ENCODE results near the gene GABBR2. TPM values are rescaled to one million over a fixed set of nuclear protein-coding genes. Genes with fewer than 3 reads are reported as not detected.

GABBR2 gene
- total RNA-seq, 2 experiments from 2014 or later = not detected

DNA sequence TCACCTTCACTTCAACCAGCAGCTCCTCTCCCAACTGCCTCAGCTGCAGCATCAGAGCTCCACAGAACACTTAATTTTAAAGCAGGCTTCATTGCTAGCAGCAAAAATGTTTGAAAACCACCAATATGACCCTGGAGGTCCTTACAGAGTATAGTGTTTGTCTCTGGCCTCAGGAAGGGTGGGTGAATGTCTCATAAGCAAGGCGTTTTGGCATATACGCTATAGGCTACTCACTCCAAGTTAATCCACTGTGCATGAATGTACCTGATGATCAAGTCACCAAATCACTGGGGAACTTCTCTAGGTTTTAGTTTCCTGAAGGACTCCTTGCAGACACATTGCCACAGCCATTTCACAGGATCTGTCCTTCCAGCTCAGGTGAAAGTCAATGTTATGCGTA lies 125.3 kb downstream of the GABBR2 start:
- ATAC-seq (no peak), DNase-seq (no peak)
- H3K4me1 Mint-ChIP-seq = peaks cover 18% of the 10 kb centered on the region
- no peak overlapping the region for H3K27ac Mint-ChIP-seq
- no peak overlapping the region for H3K4me3 Mint-ChIP-seq
- H3K36me3 Mint-ChIP-seq = peaks cover 2% of the 10 kb centered on the region
- CTCF ChIA-PET = no interaction called here
- peaks cover 70% of the 10 kb centered on the region for H3K27me3 Mint-ChIP-seq
- H3K9me3 Mint-ChIP-seq (ENCODE audit: low read depth) = no peaks in the 10 kb centered on the region

DNA sequence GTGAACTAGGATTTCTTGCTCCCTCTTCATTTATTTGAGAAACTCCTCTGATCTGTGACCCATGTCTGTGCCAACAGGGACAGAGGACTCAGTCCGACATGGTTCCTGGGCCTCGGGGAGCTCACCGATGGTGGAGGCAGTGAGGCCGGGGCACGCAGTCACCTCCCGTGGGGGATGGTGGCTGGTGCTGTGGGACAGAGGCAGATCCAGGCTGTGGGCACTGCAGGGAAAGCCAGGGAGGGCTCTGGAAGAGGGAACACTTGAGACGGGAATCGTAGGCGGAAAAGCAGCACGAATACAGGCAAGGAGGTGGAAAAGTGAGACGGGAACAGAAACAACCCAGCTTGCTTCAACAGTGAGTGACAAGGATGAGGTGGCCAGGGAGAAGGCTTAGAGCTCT lies 127.8 kb downstream of the GABBR2 start:
- H3K4me1 Mint-ChIP-seq = peaks cover 28% of the 10 kb centered on the region
- H3K27ac Mint-ChIP-seq = no peak overlapping the region
- ATAC-seq (no peak), DNase-seq (no peak)
- peaks cover 2% of the 10 kb centered on the region for H3K9me3 Mint-ChIP-seq (ENCODE audit: low read depth)
- H3K4me3 Mint-ChIP-seq = no peak overlapping the region
- peaks cover 2% of the 10 kb centered on the region for H3K36me3 Mint-ChIP-seq
- peaks cover 78% of the 10 kb centered on the region for H3K27me3 Mint-ChIP-seq
- CTCF ChIA-PET = no interaction called here

DNA sequence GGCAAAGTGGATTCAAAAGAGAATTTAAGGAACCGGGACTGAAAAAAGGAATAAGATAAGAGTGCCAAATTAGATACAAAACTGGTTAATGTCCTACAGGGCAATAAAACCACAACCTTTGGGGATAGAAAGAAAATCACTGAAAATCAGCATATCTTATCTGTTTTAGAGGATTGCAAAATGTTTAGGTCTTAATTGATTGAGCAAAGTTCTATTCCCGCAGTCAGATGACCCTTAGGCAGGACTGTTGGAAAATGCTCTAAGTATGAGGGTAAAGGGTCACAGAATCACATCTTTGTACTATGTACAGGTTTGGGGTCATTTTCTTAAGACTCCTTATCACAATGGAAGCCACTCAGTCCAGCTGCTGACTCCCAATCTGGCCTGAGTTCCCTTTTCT lies 129.0 kb downstream of the GABBR2 start:
- Mint-ChIP-seq H3K9me3 (ENCODE audit: low read depth) (peaks cover 2% of the 10 kb centered on the region), H3K36me3 (no peaks in the 10 kb centered on the region), H3K4me3 (no peak overlapping the region), H3K27me3 (peaks cover 84% of the 10 kb centered on the region), H3K4me1 (peaks cover 36% of the 10 kb centered on the region), H3K27ac (no peak overlapping the region)
- CTCF ChIA-PET = no interaction called here
- DNase-seq (no peak), ATAC-seq (no peak)

DNA sequence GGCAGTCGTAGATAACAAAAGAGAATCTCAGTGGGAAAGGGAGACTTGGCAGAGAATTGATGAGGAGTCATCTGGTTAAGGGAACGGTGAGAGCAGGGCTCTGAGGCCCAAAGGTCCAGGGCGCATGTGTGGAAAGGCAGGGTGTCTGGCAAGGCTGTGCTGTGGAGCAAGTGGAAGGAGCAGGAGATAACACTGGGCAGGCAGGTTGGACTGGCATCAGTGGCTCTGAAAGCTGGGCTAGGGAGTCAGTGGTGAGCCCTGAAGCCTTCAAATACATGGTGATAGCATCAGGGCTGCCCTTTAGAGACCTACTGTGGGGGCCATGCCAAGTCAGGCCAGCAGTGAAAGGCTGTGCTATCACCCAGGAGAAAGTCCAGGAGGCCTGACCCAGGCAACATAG lies 131.3 kb downstream of the GABBR2 start:
- Mint-ChIP-seq H3K36me3 (no peaks in the 10 kb centered on the region), H3K27ac (no peak overlapping the region), H3K4me3 (no peak overlapping the region), H3K9me3 (ENCODE audit: low read depth) (peaks cover 2% of the 10 kb centered on the region), H3K4me1 (peaks cover 22% of the 10 kb centered on the region), H3K27me3 (peaks cover 88% of the 10 kb centered on the region)
- DNase-seq (no peak), ATAC-seq (no peak)
- CTCF ChIA-PET = no interaction called here

DNA sequence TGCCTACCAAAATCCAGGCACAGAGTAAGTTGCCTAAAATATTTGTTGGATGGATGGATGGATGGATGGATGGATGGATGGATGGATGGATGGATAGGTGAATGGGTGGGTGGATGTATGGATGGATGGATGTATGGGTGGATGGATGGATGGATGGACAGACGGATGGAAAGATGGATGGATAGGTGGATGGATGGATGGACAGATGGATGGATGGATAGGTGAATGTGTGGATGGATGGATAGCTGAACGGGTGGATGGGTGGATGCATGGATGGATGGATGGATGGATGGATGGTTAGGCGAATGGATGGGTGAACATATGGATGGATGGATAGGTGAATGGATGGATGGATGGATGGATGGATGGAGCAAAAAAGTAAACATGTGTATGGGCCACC lies 131.9 kb downstream of the GABBR2 start:
- Mint-ChIP-seq H3K27ac (no peak overlapping the region), H3K36me3 (no peaks in the 10 kb centered on the region), H3K9me3 (ENCODE audit: low read depth) (peaks cover 2% of the 10 kb centered on the region), H3K4me1 (peaks cover 22% of the 10 kb centered on the region), H3K4me3 (no peak overlapping the region), H3K27me3 (peaks cover 86% of the 10 kb centered on the region)
- CTCF ChIA-PET = no interaction called here
- ATAC-seq (no peak), DNase-seq (no peak)

DNA sequence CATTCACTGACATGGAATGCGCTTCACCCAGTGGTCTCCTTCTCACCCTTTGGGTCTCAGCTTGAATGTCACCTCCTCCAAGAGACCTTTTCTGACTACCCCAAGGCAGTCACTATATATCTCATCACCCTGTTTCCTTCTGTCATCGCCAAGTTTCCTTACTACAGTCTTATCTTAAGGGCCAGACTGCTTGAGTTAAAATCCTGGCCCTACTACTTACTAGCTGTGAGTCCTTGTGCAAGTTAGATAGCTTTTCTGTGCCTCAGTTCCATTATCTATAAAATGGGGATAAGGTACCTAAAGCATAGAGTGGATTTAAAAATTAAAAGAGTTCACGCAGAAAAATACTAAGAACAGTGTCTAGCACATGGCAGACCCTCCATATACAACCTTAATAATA lies 132.4 kb downstream of the GABBR2 start:
- Mint-ChIP-seq H3K4me1 (peaks cover 22% of the 10 kb centered on the region), H3K36me3 (no peaks in the 10 kb centered on the region), H3K27me3 (peaks cover 86% of the 10 kb centered on the region), H3K9me3 (ENCODE audit: low read depth) (peaks cover 2% of the 10 kb centered on the region), H3K27ac (peak overlapping the region; percentile 61), H3K4me3 (peak overlapping the region; percentile 27)
- CTCF ChIA-PET = interaction anchor here (0.8 to 1.1 kb wide), 2 partner anchors 39 to 200 kb away, joined by 3 read pairs; no protein-coding TSS in a partner anchor
- ATAC-seq (peak; percentile 12), DNase-seq (no peak)

DNA sequence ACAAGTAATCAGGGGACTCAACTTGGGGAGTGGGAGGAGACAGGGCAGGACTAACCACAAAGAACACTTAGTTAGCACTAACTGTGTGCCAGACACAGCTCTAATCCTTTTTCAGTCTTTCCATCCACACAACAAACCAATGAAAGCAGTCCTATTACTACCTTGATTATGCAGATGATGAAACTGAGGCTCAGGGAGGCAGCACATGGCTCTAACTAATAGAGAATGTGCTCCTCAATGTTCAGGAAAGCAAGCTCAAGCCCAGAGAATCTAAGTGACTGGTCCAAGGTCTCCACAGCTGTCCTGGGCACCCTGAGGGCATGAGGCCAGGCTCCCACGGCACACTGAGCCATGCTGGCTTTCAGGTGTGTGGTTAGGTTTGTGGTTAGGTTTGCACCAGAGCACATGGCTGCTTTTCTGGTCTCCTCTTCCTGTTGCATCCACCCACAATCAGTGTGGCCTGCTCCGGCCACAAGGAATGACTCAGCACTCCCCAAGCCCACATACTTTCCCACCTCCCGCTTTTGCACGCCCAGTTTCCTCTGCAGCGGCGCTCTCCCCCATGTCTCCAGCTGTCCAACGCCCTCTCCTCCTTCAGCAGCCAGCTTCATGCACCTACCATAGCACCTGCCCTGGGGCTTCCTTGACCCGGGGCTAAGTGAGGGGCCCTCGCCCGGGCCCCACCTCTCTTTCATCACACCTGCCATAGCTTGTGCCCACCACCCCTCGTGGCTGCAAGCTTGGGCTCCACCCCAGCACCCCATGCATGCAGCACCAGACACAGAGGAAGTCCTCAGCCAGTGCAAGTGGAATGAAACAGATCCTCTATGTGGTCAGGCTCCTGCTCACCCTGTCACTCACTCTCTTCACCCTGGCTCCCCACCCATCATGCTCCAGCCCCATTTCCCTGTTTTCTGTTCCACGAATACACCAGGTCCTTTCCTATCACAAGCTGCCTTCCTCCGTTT lies 133.1 kb downstream of the GABBR2 start:
- CTCF ChIA-PET = interaction anchor here (0.8 to 1.1 kb wide), 2 partner anchors 39 to 201 kb away, joined by 3 read pairs; no protein-coding TSS in a partner anchor
- H3K27me3 Mint-ChIP-seq = peaks cover 88% of the 10 kb centered on the region
- peaks cover 22% of the 10 kb centered on the region for H3K4me1 Mint-ChIP-seq
- no peaks in the 10 kb centered on the region for H3K36me3 Mint-ChIP-seq
- peaks cover 2% of the 10 kb centered on the region for H3K9me3 Mint-ChIP-seq (ENCODE audit: low read depth)
- ATAC-seq (peak; percentile 72), DNase-seq (peak; percentile 77)
- H3K4me3 Mint-ChIP-seq = peak overlapping the region; percentile 33
- peak overlapping the region; percentile 61 for H3K27ac Mint-ChIP-seq

DNA sequence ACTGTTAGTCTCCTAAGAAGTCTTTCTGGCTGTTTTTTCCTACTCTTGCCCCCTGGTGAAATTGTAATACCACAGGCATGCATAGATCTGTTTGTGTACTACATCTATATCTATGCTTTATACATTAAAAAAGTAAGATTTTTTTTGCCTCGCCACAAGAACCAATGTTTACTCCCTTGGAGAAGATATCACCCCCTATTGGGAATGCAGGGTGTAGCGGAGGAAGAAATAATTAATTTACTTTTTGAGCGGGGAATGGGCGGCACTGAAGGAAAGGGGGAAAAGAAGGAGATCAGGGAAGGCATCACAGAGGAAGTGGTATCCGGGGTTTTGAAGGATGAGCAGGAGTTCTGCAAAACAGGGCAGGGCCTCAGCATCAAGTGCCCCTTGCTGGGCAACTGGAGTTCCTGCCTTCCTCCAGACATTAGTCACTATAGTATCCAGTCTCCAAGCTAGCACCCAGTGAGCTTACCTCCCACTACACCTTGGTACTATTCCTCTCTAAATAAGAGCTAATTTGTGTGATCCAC lies 134.9 kb downstream of the GABBR2 start:
- CTCF ChIA-PET = no interaction called here
- no peak overlapping the region for H3K27ac Mint-ChIP-seq
- DNase-seq = no peak
- H3K36me3 Mint-ChIP-seq = no peaks in the 10 kb centered on the region
- peaks cover 2% of the 10 kb centered on the region for H3K9me3 Mint-ChIP-seq (ENCODE audit: low read depth)
- H3K27me3 Mint-ChIP-seq = peaks cover 86% of the 10 kb centered on the region
- ATAC-seq = no peak
- peaks cover 22% of the 10 kb centered on the region for H3K4me1 Mint-ChIP-seq
- H3K4me3 Mint-ChIP-seq = no peak overlapping the region

DNA sequence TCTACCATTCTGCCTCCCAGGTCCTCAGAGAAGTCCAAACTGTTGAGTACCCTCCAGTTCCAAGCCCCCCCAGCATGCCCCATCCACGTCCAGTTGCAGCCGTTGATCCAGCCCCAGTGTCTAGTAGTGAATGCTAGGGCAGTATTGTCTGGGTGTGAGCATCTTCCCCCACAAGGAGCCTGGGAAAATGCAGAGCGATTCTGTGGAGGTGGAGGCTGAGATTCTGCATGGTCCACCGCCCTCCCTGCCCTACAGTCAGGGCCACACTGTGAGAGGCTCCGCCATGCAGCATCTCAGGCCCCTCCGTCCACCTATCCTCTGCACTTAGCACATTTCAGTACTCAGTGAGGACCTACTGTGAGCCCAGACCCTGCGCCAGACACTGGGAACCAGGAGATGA lies 135.9 kb downstream of the GABBR2 start:
- ATAC-seq (no peak), DNase-seq (no peak)
- Mint-ChIP-seq H3K27me3 (peaks cover 84% of the 10 kb centered on the region), H3K27ac (no peak overlapping the region), H3K4me1 (peaks cover 22% of the 10 kb centered on the region), H3K36me3 (no peaks in the 10 kb centered on the region), H3K4me3 (no peak overlapping the region), H3K9me3 (ENCODE audit: low read depth) (peaks cover 2% of the 10 kb centered on the region)
- CTCF ChIA-PET = no interaction called here

DNA sequence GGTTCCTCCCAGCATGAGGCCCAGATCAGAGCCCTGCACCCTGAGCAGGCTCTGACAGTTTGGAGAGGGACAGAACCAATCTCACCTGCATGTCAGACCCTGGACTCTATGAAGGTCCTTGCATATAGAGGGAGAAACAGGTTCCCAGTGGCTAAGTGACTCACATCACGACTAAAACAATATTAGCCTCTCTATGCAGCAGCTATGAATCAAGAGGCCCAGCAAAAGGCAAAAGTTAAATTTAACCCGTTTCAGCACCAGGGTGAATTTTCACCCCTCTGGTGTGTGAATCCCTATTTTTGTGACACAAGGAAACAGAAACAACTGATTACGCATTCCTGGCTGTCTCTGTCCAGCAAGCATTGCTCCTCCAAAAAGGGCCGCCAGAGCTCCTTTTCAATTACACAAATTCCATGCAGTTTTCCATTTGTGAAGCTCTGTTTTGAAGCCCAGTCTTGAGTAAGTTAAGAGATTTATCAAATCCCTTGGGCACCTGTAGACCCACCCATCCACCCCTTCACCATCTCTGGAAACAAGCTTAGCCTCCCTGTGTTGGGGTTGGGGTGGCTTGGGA lies 136.6 kb downstream of the GABBR2 start:
- Mint-ChIP-seq H3K4me3 (no peak overlapping the region), H3K9me3 (ENCODE audit: low read depth) (peaks cover 2% of the 10 kb centered on the region), H3K36me3 (no peaks in the 10 kb centered on the region), H3K27ac (no peak overlapping the region), H3K27me3 (peaks cover 82% of the 10 kb centered on the region), H3K4me1 (peaks cover 22% of the 10 kb centered on the region)
- DNase-seq (no peak), ATAC-seq (no peak)
- CTCF ChIA-PET = no interaction called here

DNA sequence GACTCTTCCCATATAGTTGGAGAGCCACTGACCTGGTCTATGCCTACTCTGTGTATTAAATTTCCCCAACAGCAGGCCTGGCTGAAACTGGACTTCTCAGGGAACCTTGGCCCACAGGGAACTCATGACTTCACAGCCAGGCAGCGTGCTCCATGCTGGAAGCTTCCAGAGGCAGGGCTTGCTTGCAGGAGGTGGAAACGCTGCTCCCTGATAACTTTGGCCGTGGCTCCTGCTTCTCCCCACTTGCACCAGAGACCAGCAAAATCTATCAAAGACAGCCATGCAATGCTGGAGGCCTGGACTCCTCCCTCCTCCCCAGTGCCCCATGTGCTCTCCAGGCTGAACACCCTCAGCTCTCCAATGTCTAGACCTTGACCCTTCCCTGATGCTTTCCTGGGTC lies 137.1 kb downstream of the GABBR2 start:
- ATAC-seq (no peak), DNase-seq (no peak)
- no peak overlapping the region for H3K27ac Mint-ChIP-seq
- no peak overlapping the region for H3K4me3 Mint-ChIP-seq
- peaks cover 18% of the 10 kb centered on the region for H3K4me1 Mint-ChIP-seq
- H3K9me3 Mint-ChIP-seq (ENCODE audit: low read depth) = no peaks in the 10 kb centered on the region
- peaks cover 78% of the 10 kb centered on the region for H3K27me3 Mint-ChIP-seq
- CTCF ChIA-PET = interaction anchor here (1.7 kb wide), 1 partner anchor 204 kb away, joined by 5 read pairs; no protein-coding TSS in a partner anchor
- no peaks in the 10 kb centered on the region for H3K36me3 Mint-ChIP-seq

DNA sequence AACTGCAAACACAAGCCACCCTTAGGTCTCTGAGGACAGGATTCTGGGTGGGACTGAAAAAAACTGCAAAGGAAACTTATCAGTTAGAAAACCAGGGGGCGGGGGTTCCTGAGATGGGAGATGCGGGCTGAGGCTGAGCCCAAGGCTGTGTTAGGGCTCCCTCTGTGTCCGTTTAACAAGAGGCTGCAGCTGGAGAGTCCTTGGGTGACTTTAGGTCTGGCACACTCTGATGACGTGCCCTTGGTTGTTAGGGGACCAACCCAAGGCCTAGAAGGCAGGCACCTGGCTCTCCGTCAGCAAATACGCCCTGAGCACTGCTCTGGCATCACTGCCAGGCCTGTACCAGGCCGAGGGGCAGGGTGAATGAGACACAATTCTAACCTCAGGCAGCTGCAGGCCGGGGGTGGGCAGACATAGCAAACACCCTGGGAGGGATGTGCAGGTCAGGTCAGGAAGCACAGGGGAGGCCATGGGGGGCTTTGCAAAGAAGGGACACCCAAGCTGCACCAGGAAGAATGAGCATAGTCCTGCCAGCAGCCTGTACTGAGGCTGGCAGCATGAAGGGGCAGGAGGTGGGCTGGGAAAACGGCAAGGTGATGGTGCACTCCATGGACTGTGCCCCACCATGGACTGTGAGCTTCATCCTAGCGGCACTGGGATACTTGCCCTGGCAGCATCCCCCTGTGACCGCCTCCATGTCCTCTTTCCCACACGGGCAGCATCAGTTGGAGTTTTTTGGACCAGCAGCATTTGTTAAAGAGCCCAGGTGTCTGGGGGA lies 137.9 kb downstream of the GABBR2 start:
- Mint-ChIP-seq H3K9me3 (ENCODE audit: low read depth) (no peaks in the 10 kb centered on the region), H3K27ac (no peak overlapping the region), H3K27me3 (peaks cover 72% of the 10 kb centered on the region), H3K36me3 (no peaks in the 10 kb centered on the region), H3K4me3 (no peak overlapping the region), H3K4me1 (peaks cover 11% of the 10 kb centered on the region)
- peak; percentile 40 for DNase-seq
- no peak for ATAC-seq
- CTCF ChIA-PET = interaction anchor here (1.7 kb wide), 1 partner anchor 205 kb away, joined by 5 read pairs; no protein-coding TSS in a partner anchor

DNA sequence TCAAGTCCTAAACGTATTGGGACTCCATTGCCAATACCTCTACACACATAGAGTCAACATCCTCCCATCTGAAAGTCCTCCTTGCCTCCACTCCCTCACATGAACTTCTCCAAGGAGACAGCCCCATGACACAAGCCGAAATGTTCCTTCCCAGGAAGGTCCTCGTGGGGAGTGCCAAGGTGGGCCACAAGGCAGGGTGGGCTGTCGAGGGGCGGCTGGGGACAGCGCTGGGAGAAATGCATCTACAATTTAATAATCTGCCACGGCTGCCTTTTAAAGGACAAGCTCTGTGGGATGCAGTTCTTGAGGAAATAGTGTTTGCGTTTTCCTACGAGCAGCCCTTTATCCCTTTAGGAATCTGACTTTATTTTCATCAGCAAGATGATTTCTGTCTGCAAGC lies 138.7 kb downstream of the GABBR2 start:
- ATAC-seq (no peak), DNase-seq (peak; percentile 23)
- Mint-ChIP-seq H3K4me1 (peaks cover 3% of the 10 kb centered on the region), H3K27me3 (peaks cover 66% of the 10 kb centered on the region), H3K36me3 (no peaks in the 10 kb centered on the region), H3K27ac (no peak overlapping the region), H3K9me3 (ENCODE audit: low read depth) (no peaks in the 10 kb centered on the region), H3K4me3 (no peak overlapping the region)
- CTCF ChIA-PET = interaction anchor here (1.7 kb wide), 1 partner anchor 206 kb away, joined by 5 read pairs; no protein-coding TSS in a partner anchor
